Right lobe of liver (tissue), 4 donors: ENCODE results near the gene IL13RA2.

Experiments used
- POLR2A ChIP-seq: fragments of 450-650 bp; IDR thresholded peaks from one replicate; pipeline ENCODE4 v1.6.1; 2017; ENCODE audit warnings: antibody characterized with exemption, mild to moderate bottlenecking
- TF ChIP-seq, protein P1 (sequence below), 4 donors: fragments of 200-600 bp in 3 of 4; fragments of 450-650 bp in 1 of 4; IDR thresholded peaks; one replicate each; pipeline versions ENCODE4 v1.5.1 to v1.8.0; 2016 to 2022; ENCODE audit warnings: antibody characterized with exemption in 4 of 4, mild to moderate bottlenecking in 2 of 4
- donor health status: DM: no; HTN: no; CAD: no.
- donor health status: DM: no; HTN: no; CAD: no.
- donor health status: DM: no; HTN: yes; CAD: no.

GRCh38 chrX:115029440-115029839 lies 12.0 kb upstream of the IL13RA2 start:
- TF ChIP-seq, protein P1, sequence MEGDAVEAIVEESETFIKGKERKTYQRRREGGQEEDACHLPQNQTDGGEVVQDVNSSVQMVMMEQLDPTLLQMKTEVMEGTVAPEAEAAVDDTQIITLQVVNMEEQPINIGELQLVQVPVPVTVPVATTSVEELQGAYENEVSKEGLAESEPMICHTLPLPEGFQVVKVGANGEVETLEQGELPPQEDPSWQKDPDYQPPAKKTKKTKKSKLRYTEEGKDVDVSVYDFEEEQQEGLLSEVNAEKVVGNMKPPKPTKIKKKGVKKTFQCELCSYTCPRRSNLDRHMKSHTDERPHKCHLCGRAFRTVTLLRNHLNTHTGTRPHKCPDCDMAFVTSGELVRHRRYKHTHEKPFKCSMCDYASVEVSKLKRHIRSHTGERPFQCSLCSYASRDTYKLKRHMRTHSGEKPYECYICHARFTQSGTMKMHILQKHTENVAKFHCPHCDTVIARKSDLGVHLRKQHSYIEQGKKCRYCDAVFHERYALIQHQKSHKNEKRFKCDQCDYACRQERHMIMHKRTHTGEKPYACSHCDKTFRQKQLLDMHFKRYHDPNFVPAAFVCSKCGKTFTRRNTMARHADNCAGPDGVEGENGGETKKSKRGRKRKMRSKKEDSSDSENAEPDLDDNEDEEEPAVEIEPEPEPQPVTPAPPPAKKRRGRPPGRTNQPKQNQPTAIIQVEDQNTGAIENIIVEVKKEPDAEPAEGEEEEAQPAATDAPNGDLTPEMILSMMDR (IDR thresholded peaks at IDR 0.05): no peak
- TF ChIP-seq POLR2A: no peak
